Fibroblast of the aortic adventitia (primary cell): ENCODE results near the gene CAMSAP2. TPM values are rescaled to one million over a fixed set of nuclear protein-coding genes. Genes with fewer than 3 reads are reported as not detected.

Source experiments
- DNase-seq: peaks from one replicate; pipeline ENCODE4 v3.0.0-alpha.2; 2010; ENCODE audit warnings: low read depth
- H3K4me3 ChIP-seq: 2 replicates; pipeline ENCODE4 v1.5.1; 2011; ENCODE audit warnings: low read depth, mild to moderate bottlenecking, control low read depth, low read length, moderate library complexity
- total RNA-seq: library from RNA; depleted of rRNA; stranded (reverse); fragments of >200 nt; gene quantifications from 2 replicates; pipeline ENCODE4 v1.2.3, GENCODE V29; 2012; ENCODE audit warnings: low replicate concordance
- TF ChIP-seq, protein P1 (sequence below): IDR thresholded peaks from 2 replicates; pipeline ENCODE4 v1.5.1; 2011; ENCODE audit warnings: mild to moderate bottlenecking, low read length, control low read depth, inconsistent platforms; ENCODE audit not compliant: insufficient read depth

CAMSAP2 gene
- total RNA-seq, 1 donor, result 57.5 TPM

DNA sequence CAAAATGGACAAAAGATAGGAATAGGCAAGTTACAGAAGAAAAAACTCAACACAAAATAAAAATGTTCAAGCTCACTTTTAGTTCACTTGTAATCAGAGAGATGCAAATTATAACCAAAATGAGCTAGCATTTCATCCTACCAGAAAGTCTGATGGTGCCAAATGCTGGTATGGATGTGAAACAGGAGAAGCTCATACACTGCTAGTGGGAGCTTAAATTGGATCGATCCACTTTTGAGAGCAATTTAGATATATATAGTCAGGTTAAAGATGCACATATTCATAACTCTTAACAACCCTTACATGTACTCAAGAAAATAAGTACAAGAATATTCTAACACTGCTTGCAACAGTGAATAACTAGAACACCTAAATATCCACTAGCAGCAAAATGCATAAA is 18.5 kb upstream of the CAMSAP2 start:
- TF ChIP-seq, protein P1, sequence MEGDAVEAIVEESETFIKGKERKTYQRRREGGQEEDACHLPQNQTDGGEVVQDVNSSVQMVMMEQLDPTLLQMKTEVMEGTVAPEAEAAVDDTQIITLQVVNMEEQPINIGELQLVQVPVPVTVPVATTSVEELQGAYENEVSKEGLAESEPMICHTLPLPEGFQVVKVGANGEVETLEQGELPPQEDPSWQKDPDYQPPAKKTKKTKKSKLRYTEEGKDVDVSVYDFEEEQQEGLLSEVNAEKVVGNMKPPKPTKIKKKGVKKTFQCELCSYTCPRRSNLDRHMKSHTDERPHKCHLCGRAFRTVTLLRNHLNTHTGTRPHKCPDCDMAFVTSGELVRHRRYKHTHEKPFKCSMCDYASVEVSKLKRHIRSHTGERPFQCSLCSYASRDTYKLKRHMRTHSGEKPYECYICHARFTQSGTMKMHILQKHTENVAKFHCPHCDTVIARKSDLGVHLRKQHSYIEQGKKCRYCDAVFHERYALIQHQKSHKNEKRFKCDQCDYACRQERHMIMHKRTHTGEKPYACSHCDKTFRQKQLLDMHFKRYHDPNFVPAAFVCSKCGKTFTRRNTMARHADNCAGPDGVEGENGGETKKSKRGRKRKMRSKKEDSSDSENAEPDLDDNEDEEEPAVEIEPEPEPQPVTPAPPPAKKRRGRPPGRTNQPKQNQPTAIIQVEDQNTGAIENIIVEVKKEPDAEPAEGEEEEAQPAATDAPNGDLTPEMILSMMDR, result no peak
- H3K4me3 ChIP-seq, result no peak overlapping the region

DNA sequence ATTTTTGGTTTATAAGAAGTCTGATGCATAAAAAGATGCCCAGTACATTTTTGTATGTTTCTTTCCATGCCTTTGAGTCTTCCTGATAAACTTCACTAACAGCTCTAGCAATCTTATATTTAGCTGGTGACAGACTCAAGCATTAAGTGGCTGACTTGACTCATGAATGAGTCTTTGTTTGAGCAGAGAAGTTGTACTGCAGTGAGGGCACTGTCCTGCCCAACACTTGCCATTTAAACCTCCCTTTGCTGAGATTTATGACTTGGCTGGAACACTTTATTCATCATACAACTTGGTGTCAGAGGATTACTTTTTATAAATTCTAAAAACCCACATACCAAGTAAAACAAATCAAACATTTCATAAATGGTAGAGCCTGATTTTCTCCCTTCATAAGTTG is 14.6 kb upstream of the CAMSAP2 start:
- TF ChIP-seq, protein P1, result no peak
- H3K4me3 ChIP-seq, result no peak overlapping the region
- no peak for DNase-seq

More for the DNA sequence above, 18.5 kb upstream of the CAMSAP2 start:
- no peak for DNase-seq

DNA sequence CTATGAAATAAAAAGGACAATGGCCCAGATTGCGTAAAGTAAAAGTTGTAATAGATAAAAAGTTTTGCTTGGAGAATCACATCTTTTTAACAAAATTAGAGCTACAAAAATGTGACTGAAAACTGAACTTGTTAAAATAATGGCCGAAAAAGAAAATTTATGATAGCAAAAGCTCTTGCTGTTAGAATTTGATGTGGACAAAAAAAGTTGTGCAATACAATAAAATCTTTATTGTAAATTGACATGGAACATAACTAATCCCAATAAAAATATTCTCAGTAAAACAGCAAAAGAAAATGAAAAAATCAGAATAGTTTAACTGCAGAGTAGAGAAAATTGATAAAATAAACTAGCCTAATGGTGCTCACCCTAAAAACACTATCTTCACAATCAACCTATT is 11.4 kb upstream of the CAMSAP2 start:
- no peak for DNase-seq
- TF ChIP-seq, protein P1, result no peak
- H3K4me3 ChIP-seq, result no peak overlapping the region

DNA sequence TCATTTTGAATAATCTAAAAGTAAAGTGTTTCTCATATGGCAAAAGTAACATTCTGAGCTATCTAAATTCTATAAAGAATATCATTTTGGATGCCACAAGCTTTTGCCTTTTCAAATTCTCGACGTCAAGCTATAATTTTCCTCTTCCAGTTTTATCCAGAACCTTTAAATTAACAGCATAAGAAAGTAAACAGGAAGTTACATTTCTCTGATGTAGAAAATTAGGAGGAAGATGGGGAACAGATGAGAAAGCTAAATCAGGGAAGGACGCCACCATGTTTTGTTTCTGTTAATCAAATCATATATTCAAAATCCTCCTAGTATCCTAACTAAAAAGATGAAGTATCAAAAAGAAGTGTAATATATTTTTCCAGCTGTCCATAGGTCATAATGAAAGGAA is 8.8 kb upstream of the CAMSAP2 start:
- no peak for DNase-seq
- TF ChIP-seq, protein P1, result no peak
- no peak overlapping the region for H3K4me3 ChIP-seq

DNA sequence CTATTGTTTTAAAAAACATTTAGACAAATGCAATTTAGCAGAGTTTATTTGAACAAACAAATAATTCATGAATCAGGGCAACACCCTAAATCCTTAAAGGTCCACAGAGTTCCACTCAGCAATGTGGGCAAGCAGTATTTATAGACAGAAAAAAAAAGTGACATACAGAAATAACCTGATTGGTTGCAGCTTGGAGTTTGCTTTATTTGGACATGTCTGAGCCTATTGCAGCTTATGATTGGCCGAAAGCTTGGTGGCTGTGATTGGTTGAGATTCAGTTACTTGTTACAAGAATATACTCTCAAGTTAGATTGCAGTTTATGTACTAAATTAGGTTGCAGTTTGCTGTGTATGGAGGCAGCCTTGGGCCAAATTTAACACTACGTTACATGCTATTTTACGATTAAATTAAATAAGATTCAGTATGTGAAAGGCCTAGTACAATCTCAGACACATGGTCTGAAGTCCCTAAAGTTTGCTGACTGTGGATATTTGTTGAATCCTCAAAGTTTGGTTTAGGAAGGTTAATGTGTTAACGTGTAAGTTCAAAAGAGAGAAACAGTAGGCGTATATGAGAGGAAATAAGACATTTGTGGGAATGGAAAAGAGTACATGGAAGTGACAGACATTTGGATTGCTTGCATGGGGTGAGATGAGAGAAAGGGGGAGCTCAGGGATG is 6.9 kb upstream of the CAMSAP2 start:
- no peak overlapping the region for H3K4me3 ChIP-seq
- no peak for DNase-seq
- TF ChIP-seq, protein P1, result no peak

DNA sequence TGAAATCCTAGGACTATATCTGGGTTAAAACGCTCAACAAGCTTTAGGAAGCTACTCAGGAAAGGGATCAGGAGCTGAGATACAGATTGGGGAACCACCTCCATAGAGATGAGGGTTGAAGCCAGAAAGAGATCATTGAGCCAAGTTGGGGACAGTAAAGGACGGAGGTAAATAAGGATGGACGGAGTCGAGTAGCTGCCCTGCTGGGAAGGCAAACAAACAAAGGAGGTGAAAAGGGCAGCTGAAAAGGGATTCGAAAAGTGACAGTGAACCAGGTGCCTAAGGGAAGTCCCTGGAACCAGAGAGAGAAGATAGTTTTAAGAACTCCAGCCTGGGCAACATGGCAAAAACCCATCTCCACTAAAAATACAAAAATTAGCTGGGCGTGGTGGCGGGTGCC is 6.3 kb upstream of the CAMSAP2 start:
- TF ChIP-seq, protein P1, result no peak
- DNase-seq, result no peak
- H3K4me3 ChIP-seq, result no peak overlapping the region

DNA sequence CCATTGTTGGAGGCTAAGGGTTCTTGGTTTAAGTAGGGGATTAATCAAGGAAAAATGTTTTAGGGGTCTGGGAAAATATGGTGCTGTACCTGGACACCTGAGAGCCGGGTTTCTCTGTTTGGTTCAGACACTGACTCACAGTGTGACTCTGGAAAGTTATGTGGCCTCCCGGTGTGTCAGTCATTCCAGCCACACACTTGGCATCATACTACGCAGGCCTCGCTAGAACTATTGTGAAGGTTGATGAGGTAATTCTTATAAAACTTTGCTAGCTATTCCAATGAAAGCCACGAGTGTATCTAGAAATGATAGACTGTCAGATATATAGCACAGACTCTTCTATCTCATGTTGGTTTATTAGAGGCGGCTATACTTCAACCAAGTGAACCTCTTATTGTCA is 4.8 kb upstream of the CAMSAP2 start:
- no peak for DNase-seq
- no peak overlapping the region for H3K4me3 ChIP-seq
- TF ChIP-seq, protein P1, result no peak
